NCI-H1436 treated with DMSO at 0.1 percent for 48 hours (cell line): Measurements from ENCODE around the gene NAV2.
"Not testable (repeated sequence)": the region's sequence is repeated elsewhere in the genome, so short reads cannot be mapped to it uniquely, and the experiment has no call there.

ENCODE experiments used
- DNase-seq: peaks from one replicate; lab custom pipeline; 2025; lab: John Stamatoyannopoulos, UW

Gene NAV2

DNA sequence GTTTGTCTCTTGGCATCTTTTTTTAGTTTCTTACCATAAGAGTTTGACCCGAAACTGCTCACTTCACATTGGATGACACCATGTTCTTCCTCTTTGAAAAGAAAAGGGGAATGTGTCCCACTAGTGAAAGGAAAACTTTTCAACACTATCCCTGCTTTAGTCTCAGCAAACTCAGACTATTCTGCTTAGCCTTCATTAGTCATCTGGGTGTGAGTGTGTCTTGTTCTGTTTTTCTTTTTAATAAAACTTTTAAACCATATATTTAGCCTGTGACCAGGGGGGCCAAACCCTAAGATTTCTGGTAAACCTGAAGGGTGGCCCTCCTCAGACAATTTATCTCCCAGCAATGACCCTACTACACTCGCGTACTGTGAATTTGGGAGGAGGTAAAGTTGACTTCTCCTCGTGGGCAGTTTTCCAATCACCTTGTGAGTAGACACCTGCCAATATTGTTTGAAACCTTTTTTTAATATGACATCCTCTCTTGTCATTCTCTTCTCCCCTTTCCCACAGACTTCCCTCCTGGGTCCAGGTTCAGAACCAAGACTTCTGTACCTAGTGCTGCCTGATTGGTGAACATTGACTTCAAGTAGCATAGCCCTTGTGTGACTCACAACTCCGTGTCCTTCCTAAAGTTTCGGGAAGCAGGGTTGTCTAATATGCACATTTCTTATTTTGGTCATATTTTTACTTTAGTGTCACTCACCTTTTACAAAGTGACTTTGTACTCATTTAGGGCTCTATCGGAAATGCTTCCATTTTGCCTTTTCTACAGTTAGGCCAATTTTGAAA lies 407.7 kb downstream of the NAV2 start:
- no peak for DNase-seq

DNA sequence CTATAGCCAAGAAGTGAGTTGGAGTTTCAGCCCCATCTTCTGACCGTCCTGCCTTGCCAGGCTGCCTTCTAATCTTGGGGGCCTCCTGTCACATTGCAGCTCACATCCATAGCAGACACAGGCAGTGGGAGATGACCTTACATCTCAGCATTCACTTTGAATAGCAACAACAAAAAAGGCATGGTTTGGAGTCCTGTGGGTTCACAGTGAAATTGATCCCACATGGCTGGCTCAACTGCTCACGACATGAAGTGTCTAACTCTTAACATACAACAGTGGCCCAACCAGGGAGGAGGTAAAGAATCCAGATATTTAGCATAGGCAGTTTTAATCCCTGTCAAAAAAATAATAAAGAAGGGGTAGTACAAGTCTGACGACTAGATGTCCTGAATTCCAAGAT lies 409.5 kb downstream of the NAV2 start:
- no peak for DNase-seq

GRCh38 chr11:20125927-20126326 lies 413.3 kb downstream of the NAV2 start:
- no peak for DNase-seq

GRCh38 chr11:20126724-20127123 lies 414.1 kb downstream of the NAV2 start:
- no peak for DNase-seq

DNA sequence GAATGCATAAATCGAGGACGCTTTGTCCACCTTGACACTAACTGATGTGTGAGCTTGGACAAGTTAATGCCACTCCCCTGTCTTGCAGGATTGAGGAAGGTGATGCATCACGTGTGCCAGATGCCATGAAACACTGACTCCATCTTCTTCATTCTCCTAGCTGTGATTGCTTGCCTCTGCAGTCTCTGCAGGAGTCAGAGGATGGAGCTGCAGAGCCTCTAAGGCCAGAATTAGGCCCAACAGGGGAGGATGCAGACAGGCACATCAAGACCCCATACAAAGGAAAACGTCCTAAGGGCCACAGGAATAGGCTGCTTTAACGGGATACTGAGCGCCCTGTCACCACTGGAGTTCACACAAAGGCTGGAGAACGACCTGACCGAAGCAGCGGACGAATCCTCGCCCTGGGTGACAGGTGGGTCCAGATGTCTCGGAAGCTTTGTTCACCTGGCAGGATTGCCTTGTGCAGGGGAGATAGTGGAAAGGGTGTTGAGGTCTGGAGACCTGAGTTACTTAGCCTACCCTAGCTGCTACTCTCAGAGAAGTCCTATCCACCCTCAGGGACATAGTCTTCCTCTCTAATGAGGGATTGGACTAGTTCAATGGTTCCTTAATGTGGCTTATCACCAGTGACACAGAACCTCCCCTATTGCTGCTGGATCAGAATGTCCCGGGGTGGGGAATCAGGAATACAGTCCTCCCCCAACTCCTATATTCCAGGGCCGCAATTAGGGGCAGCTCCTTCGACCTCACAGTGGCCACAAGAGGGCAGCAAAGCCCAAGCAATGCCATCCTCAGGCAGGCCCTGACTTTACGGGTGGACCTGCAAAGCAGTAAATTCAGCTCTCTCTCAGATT lies 415.3 kb downstream of the NAV2 start:
- no peak for DNase-seq

GRCh38 chr11:20128528-20128825 lies 415.8 kb downstream of the NAV2 start:
- DNase-seq, result not testable (repeated sequence)

- no peak for DNase-seq
Observed at GRCh38 chr11:20129665-20130064, 417.0 kb downstream of the NAV2 start.

- no peak for DNase-seq
Observed at GRCh38 chr11:20131788-20132666, 419.4 kb downstream of the NAV2 start.

DNA sequence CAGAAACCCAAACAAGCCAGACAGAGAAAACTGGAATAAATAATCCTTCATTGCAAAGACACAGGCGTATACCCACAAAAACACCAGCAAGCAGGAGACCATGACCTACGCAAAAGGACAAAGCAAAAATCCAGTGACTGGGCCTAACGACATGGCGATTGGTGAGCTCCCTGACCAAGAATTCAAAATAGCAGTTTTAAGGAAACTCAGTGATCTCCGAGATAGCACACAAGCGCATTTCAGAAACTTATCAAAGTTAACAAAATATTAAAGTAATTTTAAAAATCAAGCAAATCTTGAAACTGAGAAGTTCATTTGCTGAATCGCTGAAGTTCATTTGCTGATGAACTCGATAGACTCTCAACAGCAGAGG lies 420.0 kb downstream of the NAV2 start:
- DNase-seq, result no peak

DNA sequence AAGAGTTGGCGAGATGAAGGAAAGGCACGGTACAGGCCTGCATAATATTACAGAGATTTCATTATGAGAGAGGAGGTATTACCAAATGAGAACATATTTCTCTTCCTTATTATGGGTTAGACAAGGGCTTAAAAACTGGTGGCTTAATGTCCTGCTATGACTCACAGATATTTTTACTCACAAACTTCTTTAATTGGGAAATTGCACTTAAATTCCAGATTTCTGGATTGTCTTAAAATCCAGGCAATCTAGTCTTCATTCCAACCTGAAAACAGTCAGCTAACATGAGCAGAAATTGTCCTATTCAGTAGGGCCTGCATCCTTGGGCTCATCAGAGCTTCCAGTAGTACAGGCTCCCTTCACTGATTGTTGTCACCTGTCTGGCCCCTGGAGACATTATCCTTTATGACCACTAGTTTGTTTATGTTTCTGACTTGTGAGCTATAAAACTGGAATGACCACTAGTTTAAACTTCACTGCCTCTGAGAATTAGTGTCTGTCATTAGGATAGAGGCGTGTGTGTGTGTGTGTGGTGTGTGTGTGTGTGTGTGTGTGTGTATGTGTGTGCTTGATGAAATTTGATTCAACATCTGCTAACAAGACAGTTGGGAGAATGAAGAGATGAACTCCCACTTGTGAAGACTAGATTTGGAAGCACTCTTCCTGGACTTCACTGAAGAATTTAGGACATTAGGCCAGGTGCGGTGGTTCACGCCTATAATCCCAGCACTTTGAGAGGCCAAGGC lies 422.5 kb downstream of the NAV2 start:
- no peak for DNase-seq

- DNase-seq, result no peak
Observed at GRCh38 chr11:20137637-20138036, 425.0 kb downstream of the NAV2 start.

GRCh38 chr11:20138707-20139106 lies 426.1 kb downstream of the NAV2 start:
- no peak for DNase-seq

DNA sequence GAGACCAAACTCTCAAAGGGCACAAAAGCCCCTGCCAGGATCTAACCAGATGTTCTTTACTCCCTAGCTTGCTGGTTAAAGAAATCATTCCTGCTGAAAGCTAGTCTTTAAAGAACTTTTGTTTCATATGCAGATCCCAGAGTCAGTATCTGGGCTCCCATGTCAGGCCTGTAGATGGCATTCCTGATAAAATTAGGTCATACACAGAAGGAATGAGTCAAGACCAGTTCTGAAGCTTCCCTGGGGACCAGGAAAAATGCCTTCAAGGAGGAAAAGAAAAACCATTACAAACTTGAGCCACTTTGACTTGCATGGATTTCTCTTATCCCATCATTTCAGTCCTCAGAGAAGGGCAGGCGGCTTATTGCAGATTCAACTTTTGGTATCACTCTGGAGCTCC lies 441.7 kb downstream of the NAV2 start:
- no peak for DNase-seq

DNA sequence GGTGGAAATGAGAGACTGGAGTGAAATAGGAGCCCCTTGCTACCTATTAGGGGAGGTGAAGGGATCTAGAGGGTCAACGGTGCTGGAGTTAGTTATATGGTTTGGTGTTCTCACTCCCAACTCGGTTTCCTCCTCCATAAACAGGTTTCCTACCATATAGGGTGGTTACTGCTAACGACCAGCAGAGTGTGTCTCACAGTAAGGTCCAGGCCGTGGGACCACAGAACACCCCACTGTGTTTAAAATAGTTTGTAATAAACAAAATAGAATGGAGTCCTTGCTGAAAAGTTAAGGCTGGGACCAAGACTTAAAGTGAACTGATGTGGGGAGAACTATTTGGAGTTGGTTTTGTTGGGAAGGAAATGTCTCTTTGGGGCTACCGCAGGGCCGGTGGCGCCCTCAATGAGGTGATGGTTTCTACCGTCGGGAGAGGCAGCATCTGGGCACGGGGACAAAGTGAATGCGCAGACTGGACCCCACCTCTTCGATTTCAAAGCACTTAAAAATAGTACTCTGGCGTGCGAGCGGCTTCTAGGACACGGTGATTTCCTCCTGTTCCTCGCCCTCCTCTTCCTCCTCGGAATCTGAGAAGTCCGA lies 443.1 kb downstream of the NAV2 start:
- no peak for DNase-seq

- DNase-seq, result no peak
Observed at GRCh38 chr11:20156280-20156875, 443.7 kb downstream of the NAV2 start.

- no peak for DNase-seq
Observed at GRCh38 chr11:20156876-20157613, 444.4 kb downstream of the NAV2 start.

DNA sequence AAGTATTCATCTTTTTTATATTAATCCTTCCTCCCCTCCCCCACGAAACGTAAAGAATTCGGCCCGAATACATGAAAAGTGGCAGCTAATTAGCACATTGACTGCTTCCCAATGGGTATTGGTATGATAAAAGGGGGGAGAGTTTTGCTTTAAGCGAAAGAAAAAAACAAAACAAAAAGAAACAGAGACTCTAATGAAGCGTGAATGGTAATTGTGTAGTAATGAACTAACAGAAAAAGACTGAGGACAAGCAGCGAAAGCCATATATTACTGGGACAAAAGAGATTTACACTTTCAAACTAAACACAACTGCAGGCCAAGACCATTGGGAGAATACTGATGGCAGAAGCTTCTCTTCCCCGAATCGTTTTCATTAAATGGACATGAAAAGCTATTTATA lies 445.1 kb downstream of the NAV2 start:
- DNase-seq, result no peak

GRCh38 chr11:20158597-20159257 lies 446.1 kb downstream of the NAV2 start:
- DNase-seq, result no peak

GRCh38 chr11:20159466-20160381 lies 447.1 kb downstream of the NAV2 start:
- no peak for DNase-seq
